Astrocyte of the cerebellum (primary cell): Measurements from ENCODE around the gene SLC46A1.

Experiments used
- DNase-seq: peaks from one replicate; pipeline ENCODE4 v3.0.0-alpha.2; 2011; ENCODE audit warnings: low read depth
- H3K4me3 ChIP-seq: 2 replicates; pipeline ENCODE4 v1.5.1; 2011; ENCODE audit warnings: mild to moderate bottlenecking, low read depth, low read length, moderate library complexity
- in situ Hi-C: cut with HindIII; loops from 2 replicates; pipeline ENCODE4 v1.10.0; 2017; ENCODE audit warnings: low sequenced_read_pairs
- TF ChIP-seq, protein P1 (sequence below): IDR thresholded peaks from 2 replicates; pipeline ENCODE4 v1.5.1; 2012; ENCODE audit warnings: low read length, low read depth, moderate library complexity, mild to moderate bottlenecking; ENCODE audit errors: missing control alignments

The SLC46A1 gene

DNA sequence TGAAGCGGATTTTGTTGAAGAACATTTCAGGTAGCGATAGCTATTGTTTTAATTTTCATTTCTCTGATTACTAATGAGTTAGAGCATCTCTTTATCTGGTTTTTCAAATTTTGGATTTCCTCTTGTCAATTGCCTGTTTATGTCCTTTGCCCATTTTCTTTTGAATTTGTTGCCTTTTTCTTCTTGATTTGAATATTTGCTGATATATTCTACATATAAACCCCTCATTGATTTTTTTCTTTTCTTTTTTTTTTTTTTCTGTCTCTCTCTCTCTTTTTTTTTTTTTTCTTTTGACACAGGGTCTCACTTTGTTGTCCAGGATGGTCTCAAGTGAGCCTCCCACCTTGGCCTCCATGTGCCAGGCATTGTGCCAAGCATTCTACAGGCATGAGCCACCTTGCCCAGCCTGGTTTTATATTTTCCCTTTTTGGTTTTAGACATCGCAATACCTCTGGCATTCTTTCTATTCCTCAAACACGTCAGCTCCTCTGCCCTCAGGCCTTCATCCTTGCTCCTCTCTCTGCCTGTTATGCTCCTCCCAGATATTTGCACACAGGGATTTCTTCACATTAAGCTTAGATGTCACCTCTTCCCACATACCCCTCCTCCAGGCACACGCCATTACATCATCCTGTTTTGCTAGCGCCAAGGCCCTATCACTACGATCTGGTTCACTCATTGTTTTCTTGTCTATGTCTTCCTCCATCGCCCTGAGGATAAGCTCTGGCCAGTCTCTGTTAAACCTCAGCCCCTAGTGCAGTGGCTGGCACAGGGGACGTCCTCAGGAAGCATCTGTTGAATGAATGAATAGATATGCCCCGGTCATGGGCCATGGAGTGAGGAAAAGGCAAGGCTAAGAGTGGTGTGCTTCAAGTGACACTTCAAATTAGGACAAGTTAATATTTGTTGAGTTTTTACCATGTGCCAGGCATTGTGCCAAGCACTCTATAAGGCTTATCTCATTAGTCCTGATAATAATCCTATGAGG lies 25.9 kb downstream of the SLC46A1 start:
- no peak for DNase-seq
- TF ChIP-seq, protein P1, sequence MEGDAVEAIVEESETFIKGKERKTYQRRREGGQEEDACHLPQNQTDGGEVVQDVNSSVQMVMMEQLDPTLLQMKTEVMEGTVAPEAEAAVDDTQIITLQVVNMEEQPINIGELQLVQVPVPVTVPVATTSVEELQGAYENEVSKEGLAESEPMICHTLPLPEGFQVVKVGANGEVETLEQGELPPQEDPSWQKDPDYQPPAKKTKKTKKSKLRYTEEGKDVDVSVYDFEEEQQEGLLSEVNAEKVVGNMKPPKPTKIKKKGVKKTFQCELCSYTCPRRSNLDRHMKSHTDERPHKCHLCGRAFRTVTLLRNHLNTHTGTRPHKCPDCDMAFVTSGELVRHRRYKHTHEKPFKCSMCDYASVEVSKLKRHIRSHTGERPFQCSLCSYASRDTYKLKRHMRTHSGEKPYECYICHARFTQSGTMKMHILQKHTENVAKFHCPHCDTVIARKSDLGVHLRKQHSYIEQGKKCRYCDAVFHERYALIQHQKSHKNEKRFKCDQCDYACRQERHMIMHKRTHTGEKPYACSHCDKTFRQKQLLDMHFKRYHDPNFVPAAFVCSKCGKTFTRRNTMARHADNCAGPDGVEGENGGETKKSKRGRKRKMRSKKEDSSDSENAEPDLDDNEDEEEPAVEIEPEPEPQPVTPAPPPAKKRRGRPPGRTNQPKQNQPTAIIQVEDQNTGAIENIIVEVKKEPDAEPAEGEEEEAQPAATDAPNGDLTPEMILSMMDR, result no peak
- no peak overlapping the region for H3K4me3 ChIP-seq
- in situ Hi-C loops, result no loop called here

DNA sequence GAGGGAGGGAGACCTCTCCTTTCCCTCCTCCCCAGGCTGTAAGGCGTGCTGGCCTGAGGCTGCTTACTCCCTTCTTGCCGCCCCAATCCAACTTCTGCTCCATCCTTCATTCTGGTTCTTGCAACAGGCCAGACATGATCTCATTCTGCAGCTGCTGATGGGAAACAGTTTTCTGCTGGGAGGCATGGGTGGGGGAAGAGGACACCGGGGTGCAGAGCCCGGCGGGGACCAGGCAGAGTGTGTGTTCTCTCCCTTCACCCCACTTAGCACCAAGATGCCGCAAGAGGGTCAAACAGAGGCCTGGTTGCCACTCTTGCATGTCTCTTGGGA lies 33.1 kb downstream of the SLC46A1 start:
- peak overlapping the region; percentile 66 for H3K4me3 ChIP-seq
- TF ChIP-seq, protein P1, result no peak
- DNase-seq, result no peak
- in situ Hi-C loops, result no loop called here

DNA sequence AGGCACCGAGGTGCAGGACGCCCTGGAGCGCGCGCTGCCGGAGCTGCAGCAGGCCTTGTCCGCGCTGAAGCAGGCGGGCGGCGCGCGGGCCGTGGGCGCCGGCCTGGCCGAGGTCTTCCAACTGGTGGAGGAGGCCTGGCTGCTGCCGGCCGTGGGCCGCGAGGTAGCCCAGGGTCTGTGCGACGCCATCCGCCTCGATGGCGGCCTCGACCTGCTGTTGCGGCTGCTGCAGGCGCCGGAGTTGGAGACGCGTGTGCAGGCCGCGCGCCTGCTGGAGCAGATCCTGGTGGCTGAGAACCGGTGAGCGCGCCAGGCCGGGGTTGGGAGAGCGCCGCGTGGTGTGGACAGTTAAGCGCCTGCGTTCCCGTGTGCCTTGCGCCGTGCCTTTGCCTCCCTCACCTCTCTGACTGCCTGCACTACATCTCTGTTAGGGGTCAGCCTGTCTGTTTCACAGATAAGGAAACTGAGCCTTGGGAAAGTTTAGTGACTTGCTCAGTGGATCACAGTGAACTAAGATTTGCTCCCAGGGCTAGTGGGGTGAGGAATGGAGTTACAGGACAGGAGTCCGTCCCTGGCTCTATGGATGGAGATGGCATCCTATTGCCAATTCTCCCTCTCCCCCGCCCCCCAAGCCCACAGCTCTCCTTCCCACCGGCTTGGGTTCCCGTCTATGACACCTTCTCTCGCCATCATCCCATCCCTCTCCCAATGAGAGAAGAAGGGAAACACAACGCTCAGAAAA lies 33.6 kb downstream of the SLC46A1 start:
- in situ Hi-C loops, result no loop called here
- peak overlapping the region; percentile 66 for H3K4me3 ChIP-seq
- TF ChIP-seq, protein P1, result no peak
- DNase-seq, result no peak

DNA sequence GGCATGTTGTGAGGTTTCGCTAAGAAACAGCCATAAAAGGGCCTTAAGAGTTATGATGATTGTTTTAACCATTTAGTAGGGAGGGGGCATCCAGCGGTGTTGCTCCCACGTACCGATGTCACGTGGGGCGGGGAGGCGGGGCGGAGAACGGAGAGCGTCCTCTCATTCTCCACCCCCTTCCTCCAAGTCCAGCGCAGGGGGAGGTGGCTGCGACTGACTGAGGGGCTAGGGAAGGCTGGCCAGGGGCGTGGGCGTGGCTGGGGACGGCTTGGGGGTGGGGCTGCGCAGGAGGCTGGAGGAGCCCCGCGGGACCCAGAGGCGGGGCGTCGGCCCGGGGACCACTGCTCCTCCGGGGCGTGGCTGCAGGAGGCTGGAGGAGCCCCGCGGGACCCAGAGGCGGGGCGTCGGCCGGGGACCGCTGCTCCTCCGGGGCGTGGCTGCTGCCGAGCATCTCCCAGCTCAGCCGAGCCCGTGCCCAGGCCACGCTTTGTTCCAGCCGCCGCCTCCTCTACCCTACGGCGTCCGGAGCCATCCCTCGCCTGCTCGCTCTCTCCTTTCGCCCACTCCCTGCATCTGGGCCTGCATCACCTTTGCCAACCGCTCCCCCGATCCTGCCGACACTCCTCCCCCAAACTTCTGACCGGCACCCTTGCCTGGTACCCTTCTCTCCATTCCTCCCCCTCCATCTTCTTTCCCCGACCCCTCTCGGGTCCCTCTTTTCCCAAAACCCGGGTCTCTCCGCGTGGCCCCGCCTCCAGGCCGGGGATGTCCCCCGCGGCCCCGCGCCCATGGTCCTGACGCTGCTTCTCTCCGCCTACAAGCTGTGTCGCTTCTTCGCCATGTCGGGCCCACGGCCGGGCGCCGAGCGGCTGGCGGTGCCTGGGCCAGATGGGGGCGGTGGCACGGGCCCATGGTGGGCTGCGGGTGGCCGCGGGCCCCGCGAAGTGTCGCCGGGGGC lies 34.5 kb downstream of the SLC46A1 start, which contains the start of gene SARM1:
SARM1 (plus strand) TSS at position 450 of the 958 bp plus-strand sequence; CDS start at position 789, 339 bp downstream.
- in situ Hi-C loops, result no loop called here
- peak; percentile 74 for DNase-seq
- H3K4me3 ChIP-seq, result peak within 1 kb of the TSS; percentile 66
- TF ChIP-seq, protein P1, result no peak

DNA sequence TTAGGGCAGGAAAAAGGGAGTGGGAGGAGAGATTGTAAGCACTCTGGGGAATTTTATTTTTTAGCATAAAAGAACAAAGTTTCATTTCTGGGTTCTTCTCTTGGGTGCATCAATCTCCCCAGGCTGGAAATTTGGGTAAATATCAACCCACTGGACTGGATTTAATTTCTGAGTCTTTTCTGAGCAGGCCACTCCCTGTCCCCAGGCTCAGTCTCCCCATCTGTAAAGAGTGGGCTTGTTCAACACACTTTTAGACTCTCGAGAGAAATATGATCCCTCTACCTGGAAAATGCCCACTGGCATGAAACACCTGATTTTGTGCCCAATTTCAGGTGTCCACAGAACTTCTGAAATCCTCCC lies 35.3 kb downstream of the SLC46A1 start:
- no peak for DNase-seq
- TF ChIP-seq, protein P1, result no peak
- in situ Hi-C loops, result no loop called here
- H3K4me3 ChIP-seq, result peak overlapping the region; percentile 66
